Measurements from ENCODE around the gene PXT1. TPM values are rescaled to one million over a fixed set of nuclear protein-coding genes. Genes with fewer than 3 reads are reported as not detected.

Gene PXT1, protein sequence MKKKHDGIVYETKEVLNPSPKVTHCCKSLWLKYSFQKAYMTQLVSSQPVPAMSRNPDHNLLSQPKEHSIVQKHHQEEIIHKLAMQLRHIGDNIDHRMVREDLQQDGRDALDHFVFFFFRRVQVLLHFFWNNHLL
- under 1 TPM in 1 of 2 donors, not detected in 1; 0.24 TPM for total RNA-seq

DNA sequence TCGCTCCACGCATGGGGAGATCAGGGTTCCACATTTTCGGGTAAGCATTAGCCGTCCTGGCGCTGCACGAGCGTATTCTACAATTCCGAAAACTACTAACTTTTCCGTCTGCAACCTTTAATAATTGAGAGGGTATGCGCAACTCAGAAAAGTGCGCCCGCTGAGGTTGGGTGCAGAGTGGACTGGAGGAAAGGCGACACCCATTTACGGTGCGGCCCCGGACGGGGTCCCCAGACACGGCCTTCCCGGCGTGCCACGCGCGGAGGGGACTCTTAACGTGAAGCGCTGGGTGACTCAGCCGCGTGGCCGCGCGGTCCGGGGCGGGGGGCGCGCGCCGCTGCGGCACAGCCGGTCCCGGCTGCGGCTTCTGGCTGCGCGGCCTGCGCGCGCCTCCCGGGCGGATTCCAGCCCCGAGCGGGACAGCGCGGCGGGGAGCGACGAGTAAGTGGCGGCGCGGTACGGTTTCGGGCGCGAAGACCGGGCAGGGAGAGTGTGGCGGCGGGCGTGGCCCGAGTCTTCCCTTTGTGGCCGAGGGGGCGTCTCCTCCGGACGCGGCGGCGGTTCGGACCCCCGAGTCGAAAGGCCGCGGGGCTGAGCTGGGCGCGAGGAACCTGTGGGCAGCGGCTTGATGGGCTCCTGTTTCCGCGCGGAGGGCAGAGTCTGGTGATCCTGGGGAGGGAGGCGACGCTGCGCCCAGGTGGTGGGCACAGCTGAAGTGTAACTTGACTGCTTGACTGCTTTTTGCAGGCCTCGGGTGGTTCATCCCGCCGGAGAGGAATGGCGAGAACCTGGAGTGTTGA lies at the start of gene PXT1, which contains the start of gene KCTD20:
TSS of gene PXT1 (minus strand) at position 184 of the 800 bp plus-strand sequence. CDS start 16,772 bp downstream, outside the sequence.
TSS of gene KCTD20 (plus strand) at position 330 of the 800 bp plus-strand sequence. CDS start 27,098 bp downstream, outside the sequence.
- Histone ChIP-seq H3K4me3 (peak within 1 kb of the TSS; percentile 73 to 85), H3K36me3 (no peaks in the 10 kb centered on the region), H3K27ac (peak within 1 kb of the TSS; percentile 98), H3K27me3 (no peaks in the 10 kb centered on the region), H3K4me1 (peaks cover 0 to 40% of the 10 kb centered on the region in 2 donors), H3K9me3 (no peaks in the 10 kb centered on the region)
- TF ChIP-seq, protein P1, sequence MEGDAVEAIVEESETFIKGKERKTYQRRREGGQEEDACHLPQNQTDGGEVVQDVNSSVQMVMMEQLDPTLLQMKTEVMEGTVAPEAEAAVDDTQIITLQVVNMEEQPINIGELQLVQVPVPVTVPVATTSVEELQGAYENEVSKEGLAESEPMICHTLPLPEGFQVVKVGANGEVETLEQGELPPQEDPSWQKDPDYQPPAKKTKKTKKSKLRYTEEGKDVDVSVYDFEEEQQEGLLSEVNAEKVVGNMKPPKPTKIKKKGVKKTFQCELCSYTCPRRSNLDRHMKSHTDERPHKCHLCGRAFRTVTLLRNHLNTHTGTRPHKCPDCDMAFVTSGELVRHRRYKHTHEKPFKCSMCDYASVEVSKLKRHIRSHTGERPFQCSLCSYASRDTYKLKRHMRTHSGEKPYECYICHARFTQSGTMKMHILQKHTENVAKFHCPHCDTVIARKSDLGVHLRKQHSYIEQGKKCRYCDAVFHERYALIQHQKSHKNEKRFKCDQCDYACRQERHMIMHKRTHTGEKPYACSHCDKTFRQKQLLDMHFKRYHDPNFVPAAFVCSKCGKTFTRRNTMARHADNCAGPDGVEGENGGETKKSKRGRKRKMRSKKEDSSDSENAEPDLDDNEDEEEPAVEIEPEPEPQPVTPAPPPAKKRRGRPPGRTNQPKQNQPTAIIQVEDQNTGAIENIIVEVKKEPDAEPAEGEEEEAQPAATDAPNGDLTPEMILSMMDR (IDR thresholded peaks at IDR 0.05) = no peak
- peak; percentile 92 for DNase-seq (ENCODE audit: low spot score)

- Histone ChIP-seq H3K9me3 (no peaks in the 10 kb centered on the region), H3K27ac (no peak overlapping the region), H3K4me3 (no peak overlapping the region), H3K36me3 (peaks cover 34% of the 10 kb centered on the region), H3K27me3 (no peaks in the 10 kb centered on the region), H3K4me1 (peaks cover 0 to 20% of the 10 kb centered on the region in 2 donors)
- DNase-seq (ENCODE audit: low spot score) = no peak
- TF ChIP-seq, protein P1 (IDR thresholded peaks at IDR 0.05) = no peak
Observed at GRCh38 chr6:36492092-36492491, 49.4 kb upstream of the PXT1 start.

GRCh38 chr6:36491378-36491965 lies 48.8 kb upstream of the PXT1 start:
- no peaks in the 10 kb centered on the region for H3K27me3 ChIP-seq
- no peaks in the 10 kb centered on the region for H3K9me3 ChIP-seq
- DNase-seq (ENCODE audit: low spot score) = no peak
- no peak overlapping the region for H3K27ac ChIP-seq
- H3K4me3 ChIP-seq = no peak overlapping the region
- peaks cover 34% of the 10 kb centered on the region for H3K36me3 ChIP-seq
- peaks cover 0 to 20% of the 10 kb centered on the region in 2 donors for H3K4me1 ChIP-seq
- TF ChIP-seq, protein P1 (IDR thresholded peaks at IDR 0.05) = no peak

GRCh38 chr6:36489426-36489825 lies 46.8 kb upstream of the PXT1 start:
- TF ChIP-seq, protein P1 (IDR thresholded peaks at IDR 0.05) = no peak
- H3K4me3 ChIP-seq = no peak overlapping the region
- peaks cover 21% of the 10 kb centered on the region for H3K36me3 ChIP-seq
- peaks cover 0 to 20% of the 10 kb centered on the region in 2 donors for H3K4me1 ChIP-seq
- H3K27ac ChIP-seq = no peak overlapping the region
- DNase-seq (ENCODE audit: low spot score) = no peak
- H3K27me3 ChIP-seq = no peaks in the 10 kb centered on the region
- H3K9me3 ChIP-seq = no peaks in the 10 kb centered on the region

DNA sequence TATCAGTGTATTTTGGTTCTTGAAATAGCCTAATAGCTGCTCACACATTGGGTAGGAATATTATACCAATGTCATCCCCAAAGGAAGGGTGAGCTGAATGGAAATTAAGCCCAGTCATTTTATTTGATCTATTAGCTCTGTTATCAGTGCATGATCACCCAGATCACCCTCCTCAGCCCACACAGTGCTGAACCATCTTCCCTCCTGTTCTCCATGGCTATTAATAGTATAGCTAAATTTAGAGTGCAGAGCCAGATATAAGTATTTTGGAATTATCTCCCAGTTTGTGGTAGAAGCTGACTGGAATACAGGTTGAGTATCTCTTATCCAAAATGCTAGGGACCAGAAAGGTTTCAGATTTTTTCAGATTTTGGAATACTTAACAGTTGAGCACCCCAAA lies 45.6 kb upstream of the PXT1 start:
- peaks cover 17% of the 10 kb centered on the region for H3K36me3 ChIP-seq
- peaks cover 0 to 20% of the 10 kb centered on the region in 2 donors for H3K4me1 ChIP-seq
- no peaks in the 10 kb centered on the region for H3K27me3 ChIP-seq

More for the DNA sequence above, 45.6 kb upstream of the PXT1 start:
- H3K9me3 ChIP-seq = no peaks in the 10 kb centered on the region
- H3K27ac ChIP-seq = peak overlapping the region in 1 of 2 donors; percentile 41
- no peak for DNase-seq (ENCODE audit: low spot score)
- TF ChIP-seq, protein P1 (IDR thresholded peaks at IDR 0.05) = no peak
- no peak overlapping the region for H3K4me3 ChIP-seq

Data from right atrium auricular region (tissue), 2 donors.